SK-N-SH (cell line): ENCODE data around the gene RCSD1.

Experiments
- ELF1 ChIP-seq: IDR thresholded peaks from 2 replicates; pipeline ENCODE4 v1.4.0; 2012
- POLR2AphosphoS5 ChIP-seq: IDR thresholded peaks from 2 replicates; pipeline ENCODE4 v1.6.1; 2012; ENCODE audit warnings: low read depth, low read length
- TAF1 ChIP-seq: IDR thresholded peaks from 2 replicates; pipeline ENCODE4 v1.6.1; 2012; ENCODE audit warnings: low read depth, mild to moderate bottlenecking, low read length, moderate library complexity, borderline replicate concordance
- TEAD4 ChIP-seq: IDR thresholded peaks from 2 replicates; pipeline ENCODE4 v1.4.0; 2012; ENCODE audit warnings: mild to moderate bottlenecking, borderline replicate concordance; ENCODE audit not compliant: insufficient read depth
- TF ChIP-seq, protein P1 (sequence below): fragments of 200-600 bp; sonication (generic); IDR thresholded peaks from 2 replicates; pipeline ENCODE4 v1.6.1; 2017; ENCODE audit warnings: antibody characterized with exemption, mild to moderate bottlenecking, moderate library complexity

DNA sequence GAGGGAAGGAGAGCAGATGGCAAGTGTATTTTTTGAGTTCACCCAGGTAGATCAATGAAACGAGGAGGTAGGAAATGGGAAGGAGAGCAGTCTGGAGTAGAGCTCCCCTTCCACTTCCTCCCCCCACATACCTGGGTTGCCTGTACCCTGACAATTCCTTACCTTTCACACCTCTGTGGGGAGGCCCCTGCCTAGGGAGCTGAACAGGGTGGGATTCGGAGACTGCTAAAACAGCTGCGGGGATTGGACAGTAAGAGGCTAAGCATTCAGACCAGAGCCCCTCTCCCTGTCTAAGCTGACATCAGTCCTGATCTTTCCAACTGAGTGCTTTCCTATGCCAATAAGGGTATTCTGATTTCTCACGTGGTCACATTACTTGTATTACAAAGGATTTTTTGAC lies 14.5 kb downstream of the RCSD1 start:
- TF ChIP-seq TEAD4 (no peak), ELF1 (no peak), POLR2AphosphoS5 (no peak), TAF1 (no peak)
- TF ChIP-seq, protein P1, sequence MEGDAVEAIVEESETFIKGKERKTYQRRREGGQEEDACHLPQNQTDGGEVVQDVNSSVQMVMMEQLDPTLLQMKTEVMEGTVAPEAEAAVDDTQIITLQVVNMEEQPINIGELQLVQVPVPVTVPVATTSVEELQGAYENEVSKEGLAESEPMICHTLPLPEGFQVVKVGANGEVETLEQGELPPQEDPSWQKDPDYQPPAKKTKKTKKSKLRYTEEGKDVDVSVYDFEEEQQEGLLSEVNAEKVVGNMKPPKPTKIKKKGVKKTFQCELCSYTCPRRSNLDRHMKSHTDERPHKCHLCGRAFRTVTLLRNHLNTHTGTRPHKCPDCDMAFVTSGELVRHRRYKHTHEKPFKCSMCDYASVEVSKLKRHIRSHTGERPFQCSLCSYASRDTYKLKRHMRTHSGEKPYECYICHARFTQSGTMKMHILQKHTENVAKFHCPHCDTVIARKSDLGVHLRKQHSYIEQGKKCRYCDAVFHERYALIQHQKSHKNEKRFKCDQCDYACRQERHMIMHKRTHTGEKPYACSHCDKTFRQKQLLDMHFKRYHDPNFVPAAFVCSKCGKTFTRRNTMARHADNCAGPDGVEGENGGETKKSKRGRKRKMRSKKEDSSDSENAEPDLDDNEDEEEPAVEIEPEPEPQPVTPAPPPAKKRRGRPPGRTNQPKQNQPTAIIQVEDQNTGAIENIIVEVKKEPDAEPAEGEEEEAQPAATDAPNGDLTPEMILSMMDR = no peak
